Right lobe of liver (tissue), 6 donors: Measurements from ENCODE around the gene SH3RF2. TPM values are rescaled to one million over a fixed set of nuclear protein-coding genes. Genes with fewer than 3 reads are reported as not detected.
A peak's percentile ranks its signal among the peaks of the same experiment; 100 is the strongest.
"Not testable (repeated sequence)": the region's sequence is repeated elsewhere in the genome, so short reads cannot be mapped to it uniquely, and the experiment has no call there.

ENCODE experiments used
- ATAC-seq, 4 donors: fragments of 200-7000 bp; cut with Tn5 transposase; one replicate each; pipeline ENCODE4 v1.9.1; 2020; ENCODE audit warnings: mild to moderate bottlenecking in 4 of 4, moderate library complexity in 4 of 4
- DNase-seq, 3 donors: peaks; one replicate each; pipeline ENCODE4 v3.0.0-alpha.2; 2020
- H3K27ac ChIP-seq, 3 donors: fragments of 200-600 bp; one replicate each; pipeline ENCODE4 v1.8.0; 2022
- H3K27me3 ChIP-seq, 2 donors: fragments of 200-600 bp; one replicate each; pipeline ENCODE4 v1.8.0; 2022
- H3K36me3 ChIP-seq, 4 donors: fragments of 200-600 bp; sonication (generic) in 1 of 4; one replicate each; pipeline versions ENCODE4 v1.5.1 to v1.8.0; 2017 to 2022; ENCODE audit warnings: control low read depth in 1 of 4
- H3K4me1 ChIP-seq, 4 donors: fragments of 200-600 bp; sonication (generic) in 1 of 4; one replicate each; pipeline versions ENCODE4 v1.5.1 to v1.8.0; 2017 to 2022; ENCODE audit warnings: control low read depth in 1 of 4
- H3K4me3 ChIP-seq, 3 donors: fragments of 200-600 bp; one replicate each; pipeline ENCODE4 v1.8.0; 2022
- H3K9me3 ChIP-seq, 4 donors: fragments of 200-600 bp; sonication (generic) in 1 of 4; one replicate each; pipeline versions ENCODE4 v1.5.1 to v1.8.0; 2017 to 2022; ENCODE audit warnings: control low read depth in 1 of 4
- CTCF ChIP-seq, 4 donors: fragments of 200-600 bp in 3 of 4; fragments of 450-650 bp in 1 of 4; IDR thresholded peaks; one replicate each; pipeline versions ENCODE4 v1.5.1 to v1.8.0; 2016 to 2022; ENCODE audit warnings: antibody characterized with exemption in 4 of 4, mild to moderate bottlenecking in 2 of 4
- POLR2A ChIP-seq: fragments of 450-650 bp; IDR thresholded peaks from one replicate; pipeline ENCODE4 v1.6.1; 2017; ENCODE audit warnings: antibody characterized with exemption, mild to moderate bottlenecking
- WGBS: methylation state at CpG from one replicate; pipeline ENCODE4 v1.1.6; 2018; ENCODE audit warnings: low coverage, low lambda C conversion rate; ENCODE audit not compliant: insufficient coverage; ENCODE audit errors: missing lambda C conversion rate; 5-methylcytosine and 5-hydroxymethylcytosine counted together
- intact Hi-C, 2 donors: fragments of 100-400 bp; cut with DNase I; formaldehyde crosslinking; loops; one replicate each; pipeline versions ENCODE4 v1.11.2 to v1.14.1; 2022
- total RNA-seq, 6 experiments: library from RNA; depleted of rRNA in 2 of 6; stranded (reverse); fragments of >200 nt in 2 of 6; fragmentation: NEBNext Ultra II Directional in 3 of 6; extraction: Animal tissue kit (Norgen Biotek cat#: 25700) in 3 of 6; gene quantifications; one replicate each; pipeline versions ENCODE4 v1.1.0 to v1.2.4, GENCODE V29; 2016 to 2023
- donor health status: DM: no; HTN: yes; CAD: no.
- donor health status: DM: no; HTN: no; CAD: no.
- donor health status: DM: no; HTN: no; CAD: no.
- donor health status: DM: no; HTN: yes; CAD: no.
- donor health status: DM: no; HTN: yes; CAD: no.

SH3RF2 gene
- total RNA-seq, 6 experiments from 2014 or later: 2.7 to 20.6 (median 5.8) TPM

DNA sequence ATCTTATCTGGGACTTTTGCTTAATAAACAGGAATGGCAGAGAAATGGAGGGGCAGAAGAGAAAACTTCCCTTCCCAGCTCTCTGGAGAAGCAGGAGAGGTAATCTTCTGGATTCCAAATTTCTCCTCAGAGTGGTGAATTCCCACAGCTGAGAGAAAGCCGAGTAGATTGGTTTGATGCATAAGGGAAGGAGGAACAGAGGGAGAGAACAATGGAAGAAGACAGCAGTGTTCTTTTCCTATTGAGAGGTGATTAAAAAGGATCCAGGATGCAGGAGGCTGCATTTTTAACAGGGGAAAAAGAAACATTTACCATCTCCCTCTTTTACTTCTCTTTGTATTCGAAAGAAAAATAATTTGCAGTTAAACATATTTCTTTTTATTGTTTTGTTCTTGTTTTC, 13.1 kb downstream of the SH3RF2 start:
- no peaks in the 10 kb centered on the region for H3K9me3 ChIP-seq
- H3K4me1 ChIP-seq: peaks cover 0 to 26% (median 9%) of the 10 kb centered on the region in 4 donors
- TF ChIP-seq CTCF (IDR thresholded peaks at IDR 0.05) (no peak), POLR2A (no peak)
- no peak overlapping the region for H3K27ac ChIP-seq
- DNase-seq (no peak), ATAC-seq (no peak)
- H3K4me3 ChIP-seq: no peak overlapping the region
- intact Hi-C loops: no loop called here
- WGBS: 54% methylated on average over 2 of the region's 2 CpGs
- H3K27me3 ChIP-seq: no peaks in the 10 kb centered on the region
- H3K36me3 ChIP-seq: no peaks in the 10 kb centered on the region

GRCh38 chr5:145951071-145951470, 14.7 kb downstream of the SH3RF2 start:
- no peak for DNase-seq
- WGBS: 51% methylated on average over 3 of the region's 3 CpGs
- H3K4me1 ChIP-seq: peaks cover 0 to 10% (median 4%) of the 10 kb centered on the region in 4 donors
- H3K36me3 ChIP-seq: no peaks in the 10 kb centered on the region
- no peak for TF ChIP-seq CTCF (IDR thresholded peaks at IDR 0.05)
- TF ChIP-seq POLR2A: no peak
- H3K4me3 ChIP-seq: no peak overlapping the region
- no peak overlapping the region for H3K27ac ChIP-seq
- H3K9me3 ChIP-seq: no peaks in the 10 kb centered on the region
- peak in 1 of 4 donors; percentile 35 for ATAC-seq
- no peaks in the 10 kb centered on the region for H3K27me3 ChIP-seq
- intact Hi-C loops: no loop called here

DNA sequence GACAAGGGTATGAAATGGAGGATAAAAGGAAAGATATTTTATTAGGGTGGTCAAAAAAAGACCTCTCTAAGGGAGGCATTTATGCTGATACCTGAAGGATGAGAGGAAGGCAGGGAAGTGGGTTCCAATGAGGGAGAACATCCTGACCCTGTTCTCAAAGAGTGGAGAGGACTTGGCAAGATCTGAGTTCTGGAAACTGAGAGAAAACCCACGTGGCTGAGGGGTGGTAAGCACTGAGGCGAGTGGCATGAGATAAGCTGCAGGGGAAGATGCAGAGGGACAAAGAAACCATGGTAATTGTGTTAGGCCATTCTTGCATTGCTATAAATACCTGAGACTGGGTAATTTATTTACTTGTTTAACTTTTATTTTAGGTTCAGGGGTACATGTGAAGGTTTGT, 16.8 kb downstream of the SH3RF2 start:
- Histone ChIP-seq H3K9me3 (no peaks in the 10 kb centered on the region), H3K36me3 (no peaks in the 10 kb centered on the region), H3K4me1 (no peaks in the 10 kb centered on the region), H3K27me3 (no peaks in the 10 kb centered on the region), H3K27ac (no peak overlapping the region), H3K4me3 (no peak overlapping the region)
- WGBS: 50% methylated on average over 1 of the region's 2 CpGs
- no peak for DNase-seq
- intact Hi-C loops: no loop called here
- TF ChIP-seq CTCF (IDR thresholded peaks at IDR 0.05) (no peak), POLR2A (no peak)
- ATAC-seq: no peak

DNA sequence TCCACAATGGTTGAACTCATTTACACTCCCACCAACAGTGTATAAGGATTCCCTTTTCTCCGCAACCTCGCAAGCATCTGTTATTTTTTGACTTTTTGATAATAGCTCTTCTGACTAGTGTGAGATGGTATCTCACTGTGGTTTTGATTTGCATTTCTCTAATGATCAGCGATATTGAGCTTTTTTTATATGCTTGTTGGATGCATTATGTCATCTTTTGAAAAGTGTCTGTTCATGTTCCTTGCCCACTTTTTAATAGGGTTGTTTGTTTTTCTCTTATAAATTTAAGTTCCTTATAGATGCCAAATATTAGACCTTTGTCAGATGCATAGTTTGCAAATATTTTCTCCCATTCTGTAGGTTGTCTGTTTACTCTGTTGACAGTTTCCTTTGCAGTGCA, 17.8 kb downstream of the SH3RF2 start:
- DNase-seq, intact Hi-C loops: not testable (repeated sequence)

GRCh38 chr5:145957388-145957787, 21.0 kb downstream of the SH3RF2 start:
- Histone ChIP-seq H3K36me3 (no peaks in the 10 kb centered on the region), H3K27me3 (no peaks in the 10 kb centered on the region), H3K4me1 (peaks cover 0 to 6% (median 3%) of the 10 kb centered on the region in 4 donors), H3K9me3 (no peaks in the 10 kb centered on the region), H3K4me3 (no peak overlapping the region), H3K27ac (no peak overlapping the region)
- no peak for TF ChIP-seq POLR2A
- TF ChIP-seq CTCF (IDR thresholded peaks at IDR 0.05): no peak
- ATAC-seq (no peak), DNase-seq (no peak)
- 54% methylated on average over 2 of the region's 3 CpGs for WGBS
- intact Hi-C loops: no loop called here

More for the DNA sequence above, 17.8 kb downstream of the SH3RF2 start:
- not testable (repeated sequence) for ATAC-seq, H3K36me3 ChIP-seq, H3K9me3 ChIP-seq, H3K27me3 ChIP-seq, H3K4me1 ChIP-seq, H3K4me3 ChIP-seq, H3K27ac ChIP-seq
- WGBS: 90% methylated on average over 3 of the region's 3 CpGs
